ENCODE results near the gene SLC22A23. TPM values are rescaled to one million over a fixed set of nuclear protein-coding genes. Genes with fewer than 3 reads are reported as not detected.

The SLC22A23 gene
- total and polyA plus RNA-seq, 12 donors = 2.3 to 18.5 (median 5.3) TPM

DNA sequence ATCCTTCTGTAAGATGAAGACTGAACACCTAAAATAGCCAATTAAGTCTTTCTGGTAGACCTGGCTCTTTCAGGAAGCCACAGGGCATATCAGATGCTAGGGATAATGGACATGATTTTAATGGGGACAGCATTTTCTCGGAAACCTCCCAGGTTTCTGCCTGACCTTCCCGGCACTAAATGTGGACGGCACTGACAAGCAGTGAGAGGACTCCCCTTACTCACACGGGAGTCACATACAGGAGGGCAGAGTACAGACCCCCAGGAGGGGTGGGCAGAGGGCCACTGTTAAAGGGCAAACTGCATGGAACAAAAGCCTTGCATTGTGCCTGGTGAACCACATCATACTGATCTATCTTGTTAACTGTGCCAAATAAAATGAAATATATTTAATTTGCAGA lies 178.2 kb downstream of the SLC22A23 start:
- H3K27me3 ChIP-seq = no peaks in the 10 kb centered on the region
- no peak for TF ChIP-seq POLR2A (IDR thresholded peaks at IDR 0.05)
- TF ChIP-seq, protein P1, sequence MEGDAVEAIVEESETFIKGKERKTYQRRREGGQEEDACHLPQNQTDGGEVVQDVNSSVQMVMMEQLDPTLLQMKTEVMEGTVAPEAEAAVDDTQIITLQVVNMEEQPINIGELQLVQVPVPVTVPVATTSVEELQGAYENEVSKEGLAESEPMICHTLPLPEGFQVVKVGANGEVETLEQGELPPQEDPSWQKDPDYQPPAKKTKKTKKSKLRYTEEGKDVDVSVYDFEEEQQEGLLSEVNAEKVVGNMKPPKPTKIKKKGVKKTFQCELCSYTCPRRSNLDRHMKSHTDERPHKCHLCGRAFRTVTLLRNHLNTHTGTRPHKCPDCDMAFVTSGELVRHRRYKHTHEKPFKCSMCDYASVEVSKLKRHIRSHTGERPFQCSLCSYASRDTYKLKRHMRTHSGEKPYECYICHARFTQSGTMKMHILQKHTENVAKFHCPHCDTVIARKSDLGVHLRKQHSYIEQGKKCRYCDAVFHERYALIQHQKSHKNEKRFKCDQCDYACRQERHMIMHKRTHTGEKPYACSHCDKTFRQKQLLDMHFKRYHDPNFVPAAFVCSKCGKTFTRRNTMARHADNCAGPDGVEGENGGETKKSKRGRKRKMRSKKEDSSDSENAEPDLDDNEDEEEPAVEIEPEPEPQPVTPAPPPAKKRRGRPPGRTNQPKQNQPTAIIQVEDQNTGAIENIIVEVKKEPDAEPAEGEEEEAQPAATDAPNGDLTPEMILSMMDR (IDR thresholded peaks at IDR 0.05) = no peak
- H3K36me3 ChIP-seq (replicated peaks in 1 of 2) = no peaks in the 10 kb centered on the region
- H3K4me3 ChIP-seq = no peak overlapping the region
- H3K9me3 ChIP-seq (replicated peaks in 1 of 3) = no peaks in the 10 kb centered on the region
- intact Hi-C loops (cut with DNase I) = loop anchor here (2.0 to 10.0 kb wide), 4 partner anchors 179 to 716 kb away; partner anchors contain the start of gene SLC22A23 (in 1 of the 2)
- WGBS, 4 donors = 65 to 77% (median 71%) methylated on average over 4 of the region's 4 CpGs
- DNase-seq = peak in 2 of 7 donors; percentile 4 to 10
- no peak overlapping the region for H3K27ac ChIP-seq
- peaks cover 0 to 5% of the 10 kb centered on the region in 2 donors for H3K4me1 ChIP-seq (replicated peaks in 1 of 2)

DNA sequence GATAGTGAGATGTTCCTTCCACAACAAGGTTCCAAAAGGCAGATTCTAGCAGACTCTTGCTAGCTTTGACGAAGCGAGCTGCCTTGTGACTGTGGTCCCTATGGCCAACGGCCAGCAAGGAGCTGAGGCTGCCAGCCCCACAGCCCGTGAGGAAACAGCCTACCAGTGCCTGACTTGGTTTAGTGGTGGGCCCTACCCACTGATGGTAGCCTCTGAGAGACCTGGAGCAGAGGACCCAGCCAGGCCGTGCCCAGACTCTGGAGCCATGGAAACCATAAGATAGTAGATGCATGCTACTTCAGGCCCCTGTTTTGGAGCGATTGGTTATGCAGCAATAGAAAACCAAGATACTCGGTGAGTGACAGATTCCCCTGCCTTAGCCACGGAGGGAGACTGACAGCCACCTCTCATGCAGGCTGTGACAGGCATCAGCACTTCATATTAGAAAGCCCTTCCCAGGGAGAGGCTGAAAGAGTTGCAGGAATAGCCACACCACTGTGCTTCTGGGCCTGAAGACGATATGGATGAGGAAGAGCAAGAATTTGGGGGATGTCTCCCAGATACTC lies 178.9 kb downstream of the SLC22A23 start:
- DNase-seq = peak in 1 of 7 donors; percentile 3
- Histone ChIP-seq H3K27ac (no peak overlapping the region), H3K27me3 (no peaks in the 10 kb centered on the region), H3K36me3 (replicated peaks in 1 of 2) (peaks cover 0 to under 1% of the 10 kb centered on the region in 2 donors), H3K4me3 (no peak overlapping the region), H3K4me1 (replicated peaks in 1 of 2) (peaks cover 0 to 5% of the 10 kb centered on the region in 2 donors), H3K9me3 (replicated peaks in 1 of 3) (no peaks in the 10 kb centered on the region)
- TF ChIP-seq, protein P1 (IDR thresholded peaks at IDR 0.05) = no peak
- TF ChIP-seq POLR2A (IDR thresholded peaks at IDR 0.05) = no peak
- 75 to 86% (median 86%) methylated on average over 4 to 9 of the region's 9 CpGs for WGBS, 4 donors
- intact Hi-C loops (cut with DNase I) = loop anchor here (2.0 to 10.0 kb wide), 4 partner anchors 179 to 717 kb away; partner anchors contain the start of gene SLC22A23 (in 1 of the 2)

DNA sequence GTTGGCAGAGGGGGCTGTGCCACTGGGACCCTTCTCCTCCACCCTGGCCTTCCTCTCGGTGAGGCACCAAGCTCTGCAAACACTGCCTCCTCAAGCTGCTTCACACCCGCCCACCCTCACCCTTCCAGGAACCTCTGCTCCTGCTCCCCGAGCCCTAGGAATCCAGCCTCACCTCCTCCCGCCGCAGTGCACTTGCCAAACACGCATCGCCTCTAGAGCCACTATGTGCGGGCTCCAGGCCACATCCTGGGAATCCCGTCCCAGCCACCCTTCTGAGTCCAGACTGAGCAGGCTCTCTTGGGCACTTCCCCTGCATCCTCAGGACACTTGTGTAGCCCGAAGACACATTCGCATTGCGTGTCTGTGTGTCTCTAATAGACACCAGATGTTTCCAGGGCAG lies 179.6 kb downstream of the SLC22A23 start:
- H3K27me3 ChIP-seq = no peaks in the 10 kb centered on the region
- 92 to 94% (median 93%) methylated on average over 11 to 12 of the region's 12 CpGs for whole genome bisulfite sequencing, 4 donors
- H3K36me3 ChIP-seq (replicated peaks in 1 of 2) = peaks cover 0 to 7% of the 10 kb centered on the region in 2 donors
- no peak overlapping the region for H3K4me3 ChIP-seq
- peak in 1 of 7 donors; percentile 5 for DNase-seq
- TF ChIP-seq, protein P1 (IDR thresholded peaks at IDR 0.05) = no peak
- TF ChIP-seq POLR2A (IDR thresholded peaks at IDR 0.05) = no peak
- H3K27ac ChIP-seq = no peak overlapping the region
- H3K9me3 ChIP-seq (replicated peaks in 1 of 3) = no peaks in the 10 kb centered on the region
- H3K4me1 ChIP-seq (replicated peaks in 1 of 2) = peaks cover 0 to 5% of the 10 kb centered on the region in 2 donors
- intact Hi-C loops (cut with DNase I) = loop anchor here (5.0 to 10.0 kb wide), 3 partner anchors 180 to 718 kb away; partner anchors contain the start of gene SLC22A23 (in 1 of the 2)

DNA sequence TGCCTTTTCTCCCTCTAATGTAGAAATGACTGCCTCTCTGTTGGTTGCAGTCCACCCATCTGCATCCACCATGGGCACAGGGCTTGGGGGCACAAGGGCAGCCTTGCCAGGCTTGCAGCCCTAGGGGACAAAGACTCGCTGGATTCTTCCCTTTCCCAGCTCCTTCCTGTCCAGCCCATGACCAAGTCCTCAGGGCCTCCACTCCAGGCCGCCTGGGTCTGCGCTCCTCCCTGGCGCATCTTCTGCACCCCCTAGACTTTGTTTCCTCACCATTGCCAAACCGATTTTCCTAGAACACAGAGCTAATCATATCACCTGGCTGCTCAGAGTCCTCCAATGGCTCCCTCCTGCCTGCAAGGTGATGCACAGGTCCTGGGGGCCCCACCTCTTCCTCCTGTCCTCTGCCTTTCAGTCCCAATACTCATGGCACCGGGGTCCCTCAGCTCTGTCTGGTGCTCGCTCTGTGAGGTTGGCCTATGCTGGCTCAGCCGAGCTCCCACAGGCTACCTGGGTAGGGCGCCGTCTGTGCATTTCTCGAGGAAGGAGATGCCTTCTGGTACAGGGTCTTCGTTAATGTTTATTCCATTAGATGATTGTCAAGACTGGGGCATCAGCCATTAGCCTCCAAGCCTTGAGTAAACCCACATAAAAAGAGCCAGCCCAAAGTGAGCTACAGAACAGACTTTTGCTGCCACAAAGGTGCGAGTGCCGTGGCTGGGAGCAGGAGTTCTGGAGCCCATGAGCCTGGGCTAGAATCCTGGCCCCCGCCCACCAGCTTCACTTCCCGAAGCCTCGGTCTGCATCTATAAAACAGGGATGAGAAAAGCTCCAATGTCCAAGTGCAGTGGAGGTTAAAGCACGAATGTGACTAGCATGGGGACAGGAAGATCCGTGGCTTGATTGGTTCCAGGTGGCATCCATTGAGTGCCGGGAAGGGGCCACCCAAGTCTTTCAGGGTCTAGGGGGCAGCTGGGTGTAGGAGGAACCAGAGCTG lies 180.4 kb downstream of the SLC22A23 start:
- Histone ChIP-seq H3K4me3 (no peak overlapping the region), H3K27me3 (no peaks in the 10 kb centered on the region), H3K9me3 (replicated peaks in 1 of 3) (no peaks in the 10 kb centered on the region), H3K36me3 (replicated peaks in 1 of 2) (peaks cover 0 to 15% of the 10 kb centered on the region in 2 donors), H3K27ac (no peak overlapping the region), H3K4me1 (replicated peaks in 1 of 2) (peaks cover 0 to 5% of the 10 kb centered on the region in 2 donors)
- intact Hi-C loops (cut with DNase I) = loop anchor here (5.0 to 10.0 kb wide), 3 partner anchors 181 to 718 kb away; partner anchors contain the start of gene SLC22A23 (in 1 of the 2)
- 85 to 89% (median 86%) methylated on average over 19 to 20 of the region's 20 CpGs for WGBS, 4 donors
- TF ChIP-seq POLR2A (IDR thresholded peaks at IDR 0.05) = no peak
- TF ChIP-seq, protein P1 (IDR thresholded peaks at IDR 0.05) = no peak
- DNase-seq = peak in 1 of 7 donors; percentile 2

Measured in adrenal gland (tissue), 12 donors.